Measurements from ENCODE around the gene PHF21A.

Gene PHF21A

DNA sequence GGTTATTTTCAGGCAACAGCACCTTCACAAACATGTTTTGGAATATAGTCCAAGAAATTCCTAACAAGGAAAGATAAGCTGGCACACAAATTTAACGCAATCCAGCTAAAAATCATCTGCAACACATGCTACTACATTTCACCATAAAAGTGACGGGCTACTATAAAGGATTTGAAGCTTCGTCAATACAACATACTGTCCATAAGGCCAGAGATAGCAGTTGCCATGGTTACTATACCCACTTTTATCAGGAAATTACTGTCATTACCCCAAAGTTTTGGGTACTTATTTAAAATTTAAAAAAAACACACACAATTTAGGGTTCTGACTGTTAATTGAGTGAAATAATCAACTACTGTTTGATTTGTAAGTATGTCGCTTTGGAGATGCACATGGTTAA lies 6.9 kb downstream of the PHF21A start:
- TF ChIP-seq FOXP2 (optimal IDR thresholded peaks at IDR 0.05; ENCODE audit: borderline replicate concordance, extremely low read depth, extremely low read length, insufficient read depth) (no peak), TAF1 (IDR thresholded peaks at IDR 0.05; ENCODE audit: borderline replicate concordance, insufficient read depth, low read length) (no peak), REST (IDR thresholded peaks at IDR 0.05; ENCODE audit: insufficient read depth in 1 of 2, low read depth in 2 of 2, low read length in 2 of 2) (no peak), POLR2AphosphoS5 (IDR thresholded peaks at IDR 0.05; ENCODE audit: low read depth, low read length) (no peak), SIN3A (IDR thresholded peaks at IDR 0.05; ENCODE audit: borderline replicate concordance, insufficient read depth, low read length) (no peak)

GRCh38 chr11:46112961-46113607 lies 8.2 kb downstream of the PHF21A start:
- TF ChIP-seq POLR2AphosphoS5 (IDR thresholded peaks at IDR 0.05; ENCODE audit: low read depth, low read length), result no peak
- no peak for TF ChIP-seq TAF1 (IDR thresholded peaks at IDR 0.05; ENCODE audit: borderline replicate concordance, insufficient read depth, low read length)
- TF ChIP-seq FOXP2 (optimal IDR thresholded peaks at IDR 0.05; ENCODE audit: borderline replicate concordance, extremely low read depth, extremely low read length, insufficient read depth), result no peak
- TF ChIP-seq REST (IDR thresholded peaks at IDR 0.05; ENCODE audit: insufficient read depth in 1 of 2, low read depth in 2 of 2, low read length in 2 of 2), result no peak
- TF ChIP-seq SIN3A (IDR thresholded peaks at IDR 0.05; ENCODE audit: borderline replicate concordance, insufficient read depth, low read length), result no peak

DNA sequence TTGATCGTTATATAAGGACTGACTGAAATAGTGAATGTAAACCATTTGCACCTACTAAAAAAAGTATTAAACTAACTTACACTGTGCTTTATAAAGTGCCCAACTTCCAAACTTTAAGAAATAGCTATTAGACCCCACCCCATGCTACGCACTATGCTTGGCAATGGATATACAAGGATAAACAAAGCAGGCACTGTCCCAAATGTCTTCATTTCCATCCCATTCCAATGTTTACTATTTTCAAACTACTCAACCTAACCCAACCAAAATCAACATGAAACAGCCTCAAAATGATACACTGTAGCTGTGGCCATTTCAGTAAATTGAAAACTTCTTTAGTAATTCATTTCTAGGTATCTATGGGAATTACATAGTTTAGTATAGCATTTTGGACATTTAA lies 12.5 kb downstream of the PHF21A start:
- no peak for TF ChIP-seq TAF1 (IDR thresholded peaks at IDR 0.05; ENCODE audit: borderline replicate concordance, insufficient read depth, low read length)
- TF ChIP-seq FOXP2 (optimal IDR thresholded peaks at IDR 0.05; ENCODE audit: borderline replicate concordance, extremely low read depth, extremely low read length, insufficient read depth), result no peak
- no peak for TF ChIP-seq POLR2AphosphoS5 (IDR thresholded peaks at IDR 0.05; ENCODE audit: low read depth, low read length)
- TF ChIP-seq SIN3A (IDR thresholded peaks at IDR 0.05; ENCODE audit: borderline replicate concordance, insufficient read depth, low read length), result no peak
- TF ChIP-seq REST (IDR thresholded peaks at IDR 0.05; ENCODE audit: insufficient read depth in 1 of 2, low read depth in 2 of 2, low read length in 2 of 2), result no peak

GRCh38 chr11:46107780-46108179 lies 13.5 kb downstream of the PHF21A start:
- TF ChIP-seq REST (IDR thresholded peaks at IDR 0.05; ENCODE audit: insufficient read depth in 1 of 2, low read depth in 2 of 2, low read length in 2 of 2) (no peak), FOXP2 (optimal IDR thresholded peaks at IDR 0.05; ENCODE audit: borderline replicate concordance, extremely low read depth, extremely low read length, insufficient read depth) (no peak), POLR2AphosphoS5 (IDR thresholded peaks at IDR 0.05; ENCODE audit: low read depth, low read length) (no peak), TAF1 (IDR thresholded peaks at IDR 0.05; ENCODE audit: borderline replicate concordance, insufficient read depth, low read length) (no peak), SIN3A (IDR thresholded peaks at IDR 0.05; ENCODE audit: borderline replicate concordance, insufficient read depth, low read length) (no peak)

DNA sequence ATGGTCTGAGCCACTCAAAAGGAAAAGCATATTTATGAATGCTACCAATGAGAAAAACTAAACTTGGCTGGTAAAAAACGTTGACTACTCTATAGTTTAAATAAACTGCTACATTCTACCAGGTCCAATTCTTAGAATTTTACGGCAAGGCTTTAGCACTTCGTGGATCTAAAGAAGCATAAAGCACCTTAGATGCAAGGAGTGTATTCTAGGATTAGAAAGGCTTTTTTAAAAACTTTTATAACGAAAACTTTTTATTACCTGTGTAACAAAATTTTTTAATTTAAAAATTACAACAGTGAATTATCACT lies 13.9 kb downstream of the PHF21A start:
- no peak for TF ChIP-seq POLR2AphosphoS5 (IDR thresholded peaks at IDR 0.05; ENCODE audit: low read depth, low read length)
- no peak for TF ChIP-seq TAF1 (IDR thresholded peaks at IDR 0.05; ENCODE audit: borderline replicate concordance, insufficient read depth, low read length)

All from PFSK-1 (cell line).